ENCODE measurements around the gene ANKS6.

GRCh38 chr9:98747476-98747875, 48.9 kb downstream of the ANKS6 start:
- no peak for TF ChIP-seq POLR2A (IDR thresholded peaks at IDR 0.05; ENCODE audit: low read length)
- TF ChIP-seq GATA1 (IDR thresholded peaks at IDR 0.05; ENCODE audit: low read depth, low read length): no peak

All from erythroblast (primary cell).